Measurements from ENCODE around the gene F13B.

GRCh38 chr1:197008861-197009260 lies 58.2 kb downstream of the F13B start:
- TF ChIP-seq CTCF (IDR thresholded peaks at IDR 0.05) (no peak), POLR2A (IDR thresholded peaks at IDR 0.05; ENCODE audit: low read depth) (no peak), POLR2AphosphoS5 (IDR thresholded peaks at IDR 0.05) (no peak), EP300 (IDR thresholded peaks at IDR 0.05) (no peak)
